ENCODE results near the gene FGF4. TPM values are rescaled to one million over a fixed set of nuclear protein-coding genes. Genes with fewer than 3 reads are reported as not detected.

The FGF4 gene
- total RNA-seq, 1 donor from 2014 or later: not detected

DNA sequence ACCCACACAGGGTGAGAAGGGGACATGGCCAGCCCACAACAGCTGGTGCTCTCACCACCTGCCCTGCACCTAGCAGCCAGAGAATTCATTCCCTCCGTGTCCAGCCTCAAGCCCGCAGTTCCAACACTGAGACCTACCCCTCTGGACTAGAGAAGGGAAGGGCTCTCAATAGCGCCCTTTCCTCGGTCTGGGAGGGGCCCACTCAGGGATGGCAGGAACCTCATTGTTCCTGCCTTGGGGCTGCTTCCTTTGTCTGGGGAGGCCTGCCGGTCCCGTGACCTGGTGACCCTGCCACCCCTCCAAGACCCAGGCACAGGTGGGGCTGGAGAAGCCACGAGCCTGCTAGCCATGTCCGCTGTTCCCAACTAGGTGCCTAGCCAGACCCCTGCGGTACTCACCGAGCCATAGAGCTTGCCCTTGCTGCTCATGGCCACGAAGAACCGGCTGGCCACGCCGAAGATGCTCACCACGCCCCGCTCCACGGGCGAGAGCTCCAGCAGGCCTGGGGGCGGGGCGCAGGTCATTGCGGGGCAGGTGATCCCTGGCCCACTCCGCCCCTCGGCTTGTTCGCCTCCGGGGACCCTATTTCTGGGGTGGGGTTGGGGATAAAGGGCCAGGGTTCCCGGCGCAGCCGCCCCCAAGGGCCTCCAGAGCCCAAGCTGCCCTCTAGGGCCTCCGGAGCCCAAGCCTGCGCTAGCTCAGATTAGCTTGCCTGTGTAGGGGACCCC is 1.4 kb downstream of the FGF4 start:
- no peaks in the 10 kb centered on the region for H3K4me1 Mint-ChIP-seq (ENCODE audit: low read depth, unreplicated experiment)
- H3K4me1 ChIP-seq (ENCODE audit: insufficient read depth, low read length): no peaks in the 10 kb centered on the region
- TF ChIP-seq, protein P1, sequence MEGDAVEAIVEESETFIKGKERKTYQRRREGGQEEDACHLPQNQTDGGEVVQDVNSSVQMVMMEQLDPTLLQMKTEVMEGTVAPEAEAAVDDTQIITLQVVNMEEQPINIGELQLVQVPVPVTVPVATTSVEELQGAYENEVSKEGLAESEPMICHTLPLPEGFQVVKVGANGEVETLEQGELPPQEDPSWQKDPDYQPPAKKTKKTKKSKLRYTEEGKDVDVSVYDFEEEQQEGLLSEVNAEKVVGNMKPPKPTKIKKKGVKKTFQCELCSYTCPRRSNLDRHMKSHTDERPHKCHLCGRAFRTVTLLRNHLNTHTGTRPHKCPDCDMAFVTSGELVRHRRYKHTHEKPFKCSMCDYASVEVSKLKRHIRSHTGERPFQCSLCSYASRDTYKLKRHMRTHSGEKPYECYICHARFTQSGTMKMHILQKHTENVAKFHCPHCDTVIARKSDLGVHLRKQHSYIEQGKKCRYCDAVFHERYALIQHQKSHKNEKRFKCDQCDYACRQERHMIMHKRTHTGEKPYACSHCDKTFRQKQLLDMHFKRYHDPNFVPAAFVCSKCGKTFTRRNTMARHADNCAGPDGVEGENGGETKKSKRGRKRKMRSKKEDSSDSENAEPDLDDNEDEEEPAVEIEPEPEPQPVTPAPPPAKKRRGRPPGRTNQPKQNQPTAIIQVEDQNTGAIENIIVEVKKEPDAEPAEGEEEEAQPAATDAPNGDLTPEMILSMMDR (IDR thresholded peaks at IDR 0.05; ENCODE audit: insufficient read depth, low read depth, low read length): no peak
- TF ChIP-seq EZH2 (IDR thresholded peaks at IDR 0.05; ENCODE audit: insufficient read depth, low read length): no peak
- peaks cover 5% of the 10 kb centered on the region for H3K9me3 Mint-ChIP-seq (ENCODE audit: unreplicated experiment)
- H3K4me3 ChIP-seq (ENCODE audit: insufficient read depth, low read depth, low read length): no peak overlapping the region
- peaks cover 67% of the 10 kb centered on the region for H3K27me3 Mint-ChIP-seq (ENCODE audit: low read depth, unreplicated experiment)
- no peaks in the 10 kb centered on the region for H3K9me3 ChIP-seq (ENCODE audit: insufficient read depth, low read depth, low read length)
- FAIRE-seq (no peak), DNase-seq (ENCODE audit: low read depth) (no peak)
- H3K36me3 ChIP-seq (ENCODE audit: insufficient read depth, low read length): no peaks in the 10 kb centered on the region
- no peak overlapping the region for H3K9ac ChIP-seq (ENCODE audit: low read length)
- no peak overlapping the region for H3K27ac Mint-ChIP-seq (ENCODE audit: unreplicated experiment)
- no peaks in the 10 kb centered on the region for H4K20me1 ChIP-seq (ENCODE audit: insufficient read depth, low read length)
- no peaks in the 10 kb centered on the region for H3K36me3 Mint-ChIP-seq (ENCODE audit: low read depth, unreplicated experiment)
- H3K4me3 Mint-ChIP-seq (ENCODE audit: unreplicated experiment): no peak overlapping the region
- H3K4me2 ChIP-seq (ENCODE audit: low read length): no peak overlapping the region
- no peaks in the 10 kb centered on the region for H3K79me2 ChIP-seq (ENCODE audit: insufficient read depth, low read length)
- no peak overlapping the region for H2AFZ ChIP-seq (ENCODE audit: low read depth, low read length)
- peaks cover 62% of the 10 kb centered on the region for H3K27me3 ChIP-seq (ENCODE audit: insufficient read depth, low read length)
- H3K27ac ChIP-seq (ENCODE audit: low read depth, low read length): no peak overlapping the region

DNA sequence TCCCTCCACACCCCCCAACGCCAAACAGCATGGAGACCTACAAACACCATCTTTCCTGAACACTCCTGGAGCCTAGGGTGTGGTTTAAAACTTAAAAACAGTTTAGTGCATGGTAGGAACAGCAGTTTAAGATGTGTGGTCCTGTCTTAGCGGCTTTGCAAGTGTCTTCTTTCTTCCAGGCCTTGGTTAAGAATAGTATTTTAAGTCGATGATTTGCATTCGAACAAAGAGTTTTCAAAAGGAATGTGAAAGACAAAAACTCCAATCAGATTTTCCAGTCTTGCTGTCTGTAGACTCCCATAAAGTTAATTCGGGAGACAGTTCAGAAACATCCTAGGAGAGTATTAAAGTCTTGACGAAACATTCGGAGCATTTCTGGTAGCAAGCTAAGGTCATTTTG is 3.7 kb downstream of the FGF4 start:
- Histone ChIP-seq H3K27me3 (ENCODE audit: insufficient read depth, low read length) (peaks cover 56% of the 10 kb centered on the region), H3K27ac (ENCODE audit: low read depth, low read length) (no peak overlapping the region), H3K4me2 (ENCODE audit: low read length) (no peak overlapping the region), H3K4me1 (ENCODE audit: insufficient read depth, low read length) (no peaks in the 10 kb centered on the region), H3K36me3 (ENCODE audit: insufficient read depth, low read length) (no peaks in the 10 kb centered on the region), H3K4me3 (ENCODE audit: insufficient read depth, low read depth, low read length) (no peak overlapping the region), H3K9me3 (ENCODE audit: insufficient read depth, low read depth, low read length) (no peaks in the 10 kb centered on the region), H4K20me1 (ENCODE audit: insufficient read depth, low read length) (no peaks in the 10 kb centered on the region), H3K79me2 (ENCODE audit: insufficient read depth, low read length) (no peaks in the 10 kb centered on the region), H2AFZ (ENCODE audit: low read depth, low read length) (no peak overlapping the region), H3K9ac (ENCODE audit: low read length) (no peak overlapping the region)
- Mint-ChIP-seq H3K27me3 (ENCODE audit: low read depth, unreplicated experiment) (peaks cover 60% of the 10 kb centered on the region), H3K4me1 (ENCODE audit: low read depth, unreplicated experiment) (no peaks in the 10 kb centered on the region), H3K9me3 (ENCODE audit: unreplicated experiment) (peaks cover 7% of the 10 kb centered on the region), H3K27ac (ENCODE audit: unreplicated experiment) (no peak overlapping the region), H3K36me3 (ENCODE audit: low read depth, unreplicated experiment) (no peaks in the 10 kb centered on the region), H3K4me3 (ENCODE audit: unreplicated experiment) (no peak overlapping the region)
- TF ChIP-seq, protein P1 (IDR thresholded peaks at IDR 0.05; ENCODE audit: insufficient read depth, low read depth, low read length): no peak
- no peak for TF ChIP-seq EZH2 (IDR thresholded peaks at IDR 0.05; ENCODE audit: insufficient read depth, low read length)
- FAIRE-seq (no peak), DNase-seq (ENCODE audit: low read depth) (no peak)

DNA sequence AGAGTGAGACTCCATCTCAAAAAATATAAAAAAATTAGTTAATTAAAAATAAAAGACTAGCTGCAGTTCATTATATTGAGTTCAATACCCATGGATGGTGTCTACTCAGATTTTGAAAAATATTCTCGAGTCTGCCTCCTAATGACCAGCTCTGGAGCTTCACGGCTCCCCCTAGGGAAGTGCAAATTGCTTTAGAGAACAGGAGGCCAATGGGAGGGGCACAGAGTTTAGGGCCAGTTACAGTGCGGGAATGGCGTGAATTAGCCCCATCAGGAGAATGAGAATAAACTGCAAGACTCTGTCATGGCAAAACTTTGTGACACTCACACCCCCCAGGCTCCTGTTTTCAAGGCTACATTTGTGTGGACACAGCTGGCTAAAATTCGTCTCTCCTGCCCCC is 4.6 kb downstream of the FGF4 start:
- no peak overlapping the region for H3K4me3 ChIP-seq (ENCODE audit: insufficient read depth, low read depth, low read length)
- H3K4me2 ChIP-seq (ENCODE audit: low read length): no peak overlapping the region
- H4K20me1 ChIP-seq (ENCODE audit: insufficient read depth, low read length): no peaks in the 10 kb centered on the region
- H3K79me2 ChIP-seq (ENCODE audit: insufficient read depth, low read length): no peaks in the 10 kb centered on the region
- no peak for DNase-seq (ENCODE audit: low read depth)
- TF ChIP-seq, protein P1 (IDR thresholded peaks at IDR 0.05; ENCODE audit: insufficient read depth, low read depth, low read length): no peak
- no peak for TF ChIP-seq EZH2 (IDR thresholded peaks at IDR 0.05; ENCODE audit: insufficient read depth, low read length)
- H3K9ac ChIP-seq (ENCODE audit: low read length): no peak overlapping the region
- no peak overlapping the region for H3K27ac ChIP-seq (ENCODE audit: low read depth, low read length)
- H3K27me3 ChIP-seq (ENCODE audit: insufficient read depth, low read length): peaks cover 49% of the 10 kb centered on the region
- no peaks in the 10 kb centered on the region for H3K36me3 Mint-ChIP-seq (ENCODE audit: low read depth, unreplicated experiment)
- peaks cover 7% of the 10 kb centered on the region for H3K9me3 Mint-ChIP-seq (ENCODE audit: unreplicated experiment)
- peaks cover 56% of the 10 kb centered on the region for H3K27me3 Mint-ChIP-seq (ENCODE audit: low read depth, unreplicated experiment)
- H3K9me3 ChIP-seq (ENCODE audit: insufficient read depth, low read depth, low read length): no peaks in the 10 kb centered on the region
- H2AFZ ChIP-seq (ENCODE audit: low read depth, low read length): no peak overlapping the region
- H3K4me1 Mint-ChIP-seq (ENCODE audit: low read depth, unreplicated experiment): no peaks in the 10 kb centered on the region
- no peak overlapping the region for H3K4me3 Mint-ChIP-seq (ENCODE audit: unreplicated experiment)
- no peaks in the 10 kb centered on the region for H3K36me3 ChIP-seq (ENCODE audit: insufficient read depth, low read length)
- no peak for FAIRE-seq
- no peak overlapping the region for H3K27ac Mint-ChIP-seq (ENCODE audit: unreplicated experiment)
- H3K4me1 ChIP-seq (ENCODE audit: insufficient read depth, low read length): no peaks in the 10 kb centered on the region

All from astrocyte (in vitro differentiated cells and primary cell).